Measurements from ENCODE around the gene FBXO42. TPM values are rescaled to one million over a fixed set of nuclear protein-coding genes. Genes with fewer than 3 reads are reported as not detected.

Gene FBXO42
- total and polyA plus RNA-seq, 2 experiments from 2014 or later, result 6.0 to 20.7 TPM

DNA sequence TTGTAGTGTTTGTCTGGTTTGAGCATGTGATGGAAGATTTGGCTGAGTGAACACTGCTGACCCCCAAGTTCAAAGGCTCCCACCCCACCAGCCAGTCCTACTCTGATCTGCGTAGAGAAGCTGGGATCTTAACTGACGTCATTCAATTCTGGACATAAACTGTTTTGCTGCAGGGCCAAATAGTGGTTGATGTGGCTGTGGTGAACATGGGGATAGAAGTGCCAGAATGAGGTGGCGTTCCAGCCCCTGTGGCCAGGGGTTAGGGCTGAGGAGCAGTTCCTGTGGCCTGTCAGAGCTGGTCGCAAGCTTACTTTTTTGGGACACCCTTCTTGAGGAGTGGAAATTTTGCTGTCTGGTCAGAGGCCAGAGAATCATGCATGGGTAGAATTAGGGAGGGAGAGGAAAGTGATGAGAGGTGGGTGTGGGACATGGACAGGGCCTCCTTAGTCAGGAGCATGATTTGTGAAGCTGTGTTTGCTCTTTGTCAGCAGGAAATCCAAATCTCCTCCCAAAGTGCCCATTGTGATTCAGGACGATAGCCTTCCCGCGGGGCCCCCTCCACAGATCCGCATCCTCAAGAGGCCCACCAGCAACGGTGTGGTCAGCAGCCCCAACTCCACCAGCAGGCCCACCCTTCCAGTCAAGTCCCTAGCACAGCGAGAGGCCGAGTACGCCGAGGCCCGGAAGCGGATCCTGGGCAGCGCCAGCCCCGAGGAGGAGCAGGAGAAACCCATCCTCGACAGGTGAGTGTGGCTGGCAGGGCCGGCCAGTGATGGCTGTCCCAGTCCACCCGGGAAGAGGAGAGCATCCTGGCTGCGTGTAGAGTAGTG, 40.7 kb upstream of the FBXO42 start:
- Mint-ChIP-seq H3K9me3 (no peaks in the 10 kb centered on the region), H3K4me1 (peaks cover 54% of the 10 kb centered on the region), H3K27ac (no peak overlapping the region; the same call in 1 of the 2 replicates), H3K36me3 (ENCODE audit: low read depth) (peaks cover 47% of the 10 kb centered on the region), H3K4me3 (no peak overlapping the region; the same call in 2 of the 3 replicates), H3K27me3 (ENCODE audit: insufficient read depth, low read depth, poor library complexity) (peaks cover 10% of the 10 kb centered on the region)
- peaks cover 61% of the 10 kb centered on the region for H3K79me2 ChIP-seq (replicated peaks; ENCODE audit: insufficient read depth)
- TF ChIP-seq, protein P1, sequence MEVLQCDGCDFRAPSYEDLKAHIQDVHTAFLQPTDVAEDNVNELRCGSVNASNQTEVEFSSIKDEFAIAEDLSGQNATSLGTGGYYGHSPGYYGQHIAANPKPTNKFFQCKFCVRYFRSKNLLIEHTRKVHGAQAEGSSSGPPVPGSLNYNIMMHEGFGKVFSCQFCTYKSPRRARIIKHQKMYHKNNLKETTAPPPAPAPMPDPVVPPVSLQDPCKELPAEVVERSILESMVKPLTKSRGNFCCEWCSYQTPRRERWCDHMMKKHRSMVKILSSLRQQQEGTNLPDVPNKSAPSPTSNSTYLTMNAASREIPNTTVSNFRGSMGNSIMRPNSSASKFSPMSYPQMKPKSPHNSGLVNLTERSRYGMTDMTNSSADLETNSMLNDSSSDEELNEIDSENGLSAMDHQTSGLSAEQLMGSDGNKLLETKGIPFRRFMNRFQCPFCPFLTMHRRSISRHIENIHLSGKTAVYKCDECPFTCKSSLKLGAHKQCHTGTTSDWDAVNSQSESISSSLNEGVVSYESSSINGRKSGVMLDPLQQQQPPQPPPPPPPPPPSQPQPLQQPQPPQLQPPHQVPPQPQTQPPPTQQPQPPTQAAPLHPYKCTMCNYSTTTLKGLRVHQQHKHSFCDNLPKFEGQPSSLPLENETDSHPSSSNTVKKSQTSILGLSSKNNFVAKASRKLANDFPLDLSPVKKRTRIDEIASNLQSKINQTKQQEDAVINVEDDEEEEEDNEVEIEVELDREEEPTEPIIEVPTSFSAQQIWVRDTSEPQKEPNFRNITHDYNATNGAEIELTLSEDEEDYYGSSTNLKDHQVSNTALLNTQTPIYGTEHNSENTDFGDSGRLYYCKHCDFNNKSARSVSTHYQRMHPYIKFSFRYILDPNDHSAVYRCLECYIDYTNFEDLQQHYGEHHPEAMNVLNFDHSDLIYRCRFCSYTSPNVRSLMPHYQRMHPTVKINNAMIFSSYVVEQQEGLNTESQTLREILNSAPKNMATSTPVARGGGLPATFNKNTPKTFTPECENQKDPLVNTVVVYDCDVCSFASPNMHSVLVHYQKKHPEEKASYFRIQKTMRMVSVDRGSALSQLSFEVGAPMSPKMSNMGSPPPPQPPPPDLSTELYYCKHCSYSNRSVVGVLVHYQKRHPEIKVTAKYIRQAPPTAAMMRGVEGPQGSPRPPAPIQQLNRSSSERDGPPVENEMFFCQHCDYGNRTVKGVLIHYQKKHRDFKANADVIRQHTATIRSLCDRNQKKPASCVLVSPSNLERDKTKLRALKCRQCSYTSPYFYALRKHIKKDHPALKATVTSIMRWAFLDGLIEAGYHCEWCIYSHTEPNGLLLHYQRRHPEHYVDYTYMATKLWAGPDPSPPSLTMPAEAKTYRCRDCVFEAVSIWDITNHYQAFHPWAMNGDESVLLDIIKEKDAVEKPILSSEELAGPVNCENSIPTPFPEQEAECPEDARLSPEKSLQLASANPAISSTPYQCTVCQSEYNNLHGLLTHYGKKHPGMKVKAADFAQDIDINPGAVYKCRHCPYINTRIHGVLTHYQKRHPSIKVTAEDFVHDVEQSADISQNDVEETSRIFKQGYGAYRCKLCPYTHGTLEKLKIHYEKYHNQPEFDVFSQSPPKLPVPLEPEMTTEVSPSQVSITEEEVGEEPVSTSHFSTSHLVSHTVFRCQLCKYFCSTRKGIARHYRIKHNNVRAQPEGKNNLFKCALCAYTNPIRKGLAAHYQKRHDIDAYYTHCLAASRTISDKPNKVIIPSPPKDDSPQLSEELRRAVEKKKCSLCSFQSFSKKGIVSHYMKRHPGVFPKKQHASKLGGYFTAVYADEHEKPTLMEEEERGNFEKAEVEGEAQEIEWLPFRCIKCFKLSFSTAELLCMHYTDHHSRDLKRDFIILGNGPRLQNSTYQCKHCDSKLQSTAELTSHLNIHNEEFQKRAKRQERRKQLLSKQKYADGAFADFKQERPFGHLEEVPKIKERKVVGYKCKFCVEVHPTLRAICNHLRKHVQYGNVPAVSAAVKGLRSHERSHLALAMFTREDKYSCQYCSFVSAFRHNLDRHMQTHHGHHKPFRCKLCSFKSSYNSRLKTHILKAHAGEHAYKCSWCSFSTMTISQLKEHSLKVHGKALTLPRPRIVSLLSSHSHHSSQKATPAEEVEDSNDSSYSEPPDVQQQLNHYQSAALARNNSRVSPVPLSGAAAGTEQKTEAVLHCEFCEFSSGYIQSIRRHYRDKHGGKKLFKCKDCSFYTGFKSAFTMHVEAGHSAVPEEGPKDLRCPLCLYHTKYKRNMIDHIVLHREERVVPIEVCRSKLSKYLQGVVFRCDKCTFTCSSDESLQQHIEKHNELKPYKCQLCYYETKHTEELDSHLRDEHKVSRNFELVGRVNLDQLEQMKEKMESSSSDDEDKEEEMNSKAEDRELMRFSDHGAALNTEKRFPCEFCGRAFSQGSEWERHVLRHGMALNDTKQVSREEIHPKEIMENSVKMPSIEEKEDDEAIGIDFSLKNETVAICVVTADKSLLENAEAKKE (CRISPR knock-in tag; IDR thresholded peaks at IDR 0.05), result no peak
- TF ChIP-seq ZNF114 (CRISPR knock-in tag; IDR thresholded peaks at IDR 0.05) (no peak), EZH2 (IDR thresholded peaks at IDR 0.05; ENCODE audit: low read depth, unreplicated experiment) (no peak), CTCF (conservative IDR thresholded peaks at IDR 0.05; ENCODE audit: low read depth in 2 of 2) (no peak), REST (IDR thresholded peaks at IDR 0.05; ENCODE audit: unreplicated experiment) (no peak), EZH2phosphoT487 (IDR thresholded peaks at IDR 0.05; ENCODE audit: unreplicated experiment) (no peak), NANOG (IDR thresholded peaks at IDR 0.05; ENCODE audit: borderline replicate concordance) (no peak), ETS1 (IDR thresholded peaks at IDR 0.05) (no peak)
- DNase-seq (ENCODE audit: low spot score), result no peak
- peaks cover 63% of the 10 kb centered on the region for H4K20me1 ChIP-seq (replicated peaks; ENCODE audit: insufficient read depth)
- peaks cover 27% of the 10 kb centered on the region for H3K4me1 ChIP-seq (ENCODE audit: insufficient read depth)
- peak overlapping the region; percentile 72; the same call in 1 of the 2 replicates for H3K27ac ChIP-seq (ENCODE audit: low read depth)
- H3F3A ChIP-seq (replicated peaks; ENCODE audit: low read depth), result no peaks in the 10 kb centered on the region
- H3K9me2 ChIP-seq (ENCODE audit: insufficient read depth), result 0 out of 2 replicates have a peak, but pooled peaks cover 3% of the 10 kb centered on the region
- H3K36me3 ChIP-seq (ENCODE audit: insufficient read depth), result peaks cover 7% of the 10 kb centered on the region
- H2AFZ ChIP-seq, result no peak overlapping the region
- no peaks in the 10 kb centered on the region for H3K27me3 ChIP-seq (ENCODE audit: insufficient read depth)
- H3K4me3 ChIP-seq, result no peak overlapping the region
- H3K4me2 ChIP-seq, result peak overlapping the region; percentile 64
- ATAC-seq, result peak; percentile 14; the same call in 2 of the 3 replicates
